WTC11 (cell line): ENCODE measurements around the gene CBLIF. TPM values are rescaled to one million over a fixed set of nuclear protein-coding genes. Genes with fewer than 3 reads are reported as not detected.

ENCODE experiments used
- ATAC-seq: fragments of 200-7000 bp; cut with Tn5 transposase; 2 replicates; pipeline ENCODE4 v1.10.0; 2021; ENCODE audit warnings: mild to moderate bottlenecking, moderate library complexity
- CTCF ChIA-PET: fragments of 300-600 bp; sonication (Branson Sonifier 250); formaldehyde crosslinking; loops from one replicate; lab custom pipeline; 2021; ENCODE audit warnings: antibody characterized with exemption; lab: Charles Lee
- POLR2A ChIA-PET: fragments of 350-600 bp; sonication (Branson Sonifier 250); formaldehyde crosslinking; loops from one replicate; lab custom pipeline; 2021; ENCODE audit warnings: antibody characterized with exemption; lab: Charles Lee
- DNase-seq: peaks from one replicate; pipeline ENCODE4 v3.0.0; 2021; ENCODE audit warnings: low spot score
- H3K27ac Mint-ChIP-seq: 2 replicates; pipeline ENCODE4 v1.8.0; 2021; ENCODE audit warnings: mixed read lengths
- H3K27me3 Mint-ChIP-seq: 2 replicates; pipeline ENCODE4 v1.8.0; 2021; ENCODE audit warnings: low read depth, mild to moderate bottlenecking, moderate library complexity, mixed read lengths
- H3K36me3 Mint-ChIP-seq: 2 replicates; pipeline ENCODE4 v1.8.0; 2021; ENCODE audit warnings: mixed read lengths
- H3K4me1 Mint-ChIP-seq: 2 replicates; pipeline ENCODE4 v1.8.0; 2022; ENCODE audit warnings: mixed read lengths
- H3K4me3 Mint-ChIP-seq: 2 replicates; pipeline ENCODE4 v1.8.0; 2021; ENCODE audit warnings: mild to moderate bottlenecking, moderate library complexity, mixed read lengths
- H3K9me3 Mint-ChIP-seq: 2 replicates; pipeline ENCODE4 v1.8.0; 2021; ENCODE audit warnings: mixed read lengths
- MYBL2 ChIP-seq: sonication (generic); formaldehyde crosslinking; IDR thresholded peaks from 2 replicates; pipeline ENCODE4 v1.8.1; 2023; ENCODE audit warnings: mild to moderate bottlenecking, moderate library complexity, missing genetic modification reagents
- PRRX2 ChIP-seq: fragments of 250-450 bp; sonication (Bioruptor Pico); IDR thresholded peaks from 2 replicates; pipeline ENCODE4 v1.8.0; 2021; ENCODE audit warnings: mild to moderate bottlenecking
- SMAD3 ChIP-seq: sonication (generic); formaldehyde crosslinking; IDR thresholded peaks from 2 replicates; pipeline ENCODE4 v1.8.0; 2022; ENCODE audit warnings: missing genetic modification reagents, mild to moderate bottlenecking, borderline replicate concordance
- TCF7 ChIP-seq: sonication (generic); formaldehyde crosslinking; IDR thresholded peaks from 2 replicates; pipeline ENCODE4 v1.8.0; 2022; ENCODE audit warnings: mild to moderate bottlenecking, low read depth, missing genetic modification reagents, moderate library complexity
- TEAD1 ChIP-seq: sonication (generic); formaldehyde crosslinking; IDR thresholded peaks from 2 replicates; pipeline ENCODE4 v1.8.0; 2022; ENCODE audit warnings: mild to moderate bottlenecking, missing genetic modification reagents
- ZBTB21 ChIP-seq: sonication (generic); formaldehyde crosslinking; IDR thresholded peaks from 2 replicates; pipeline ENCODE4 v1.8.1; 2023; ENCODE audit warnings: mild to moderate bottlenecking, missing genetic modification reagents, borderline replicate concordance
- ZNF416 ChIP-seq: fragments of 250-450 bp; sonication (Bioruptor Pico); IDR thresholded peaks from 2 replicates; pipeline ENCODE4 v1.9.0; 2021; ENCODE audit warnings: mild to moderate bottlenecking, inconsistent platforms
- total RNA-seq: library from RNA; stranded (reverse); gene quantifications from 3 replicates; pipeline ENCODE4 v1.2.3, GENCODE V29; 2021
- TF ChIP-seq, protein P1 (sequence below): sonication (generic); formaldehyde crosslinking; IDR thresholded peaks from 2 replicates; pipeline ENCODE4 v1.8.1; 2022; ENCODE audit warnings: mild to moderate bottlenecking, moderate library complexity, missing genetic modification reagents
- TF ChIP-seq, protein P2 (sequence below): sonication (generic); formaldehyde crosslinking; IDR thresholded peaks from 2 replicates; pipeline ENCODE4 v1.8.0; 2022; ENCODE audit warnings: missing genetic modification reagents
- TF ChIP-seq, protein P3 (sequence below): sonication (generic); formaldehyde crosslinking; IDR thresholded peaks from 2 replicates; pipeline ENCODE4 v1.8.1; 2022; ENCODE audit warnings: mild to moderate bottlenecking, missing genetic modification reagents, moderate library complexity, borderline replicate concordance
- TF ChIP-seq, protein P4 (sequence below): fragments of 250-450 bp; sonication (Bioruptor Pico); IDR thresholded peaks from 2 replicates; pipeline ENCODE4 v1.9.0; 2021; ENCODE audit warnings: moderate library complexity, mild to moderate bottlenecking, inconsistent platforms, borderline replicate concordance
- TF ChIP-seq, protein P5 (sequence below): sonication (generic); formaldehyde crosslinking; IDR thresholded peaks from 2 replicates; pipeline ENCODE4 v1.8.0; 2023; ENCODE audit warnings: mild to moderate bottlenecking, missing genetic modification reagents
- TF ChIP-seq, protein P6 (sequence below): sonication (generic); formaldehyde crosslinking; IDR thresholded peaks from 2 replicates; pipeline ENCODE4 v1.8.1; 2022; ENCODE audit warnings: low read depth, mild to moderate bottlenecking, moderate library complexity, missing genetic modification reagents, borderline replicate concordance

Gene CBLIF
- total RNA-seq, 1 experiment from 2014 or later: not detected

DNA sequence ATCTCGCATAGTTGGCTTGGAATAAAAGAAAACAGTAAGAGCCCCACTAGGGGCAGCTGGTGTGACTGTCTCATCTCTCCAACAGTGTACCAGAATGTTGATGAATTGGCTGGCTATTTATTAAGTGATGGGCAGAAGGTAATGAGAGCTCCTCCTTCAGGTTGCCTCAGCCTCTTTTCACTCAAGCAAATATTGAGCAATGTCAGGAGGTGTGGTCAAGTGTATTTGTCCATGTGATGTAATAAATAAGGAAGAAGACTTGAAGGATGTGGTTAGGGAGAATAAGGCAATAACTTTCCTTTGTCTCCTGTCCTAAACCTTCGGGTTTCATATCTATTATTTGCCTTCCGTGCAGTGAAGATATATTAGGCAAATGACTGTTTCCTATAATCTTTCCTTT, 21.1 kb upstream of the CBLIF start, which contains the start of gene TCN1:
TSS of gene TCN1 (minus strand) at position 91 of the 400 bp plus-strand sequence. CDS start at position 74, 17 bp downstream.
- Mint-ChIP-seq H3K36me3 (peaks cover 11% of the 10 kb centered on the region; the same call in 1 of the 2 replicates), H3K4me3 (no peak within 1 kb of the TSS), H3K27ac (no peak within 1 kb of the TSS), H3K4me1 (no peaks in the 10 kb centered on the region), H3K9me3 (peaks cover 25% of the 10 kb centered on the region), H3K27me3 (no peaks in the 10 kb centered on the region)
- TF ChIP-seq, protein P1, sequence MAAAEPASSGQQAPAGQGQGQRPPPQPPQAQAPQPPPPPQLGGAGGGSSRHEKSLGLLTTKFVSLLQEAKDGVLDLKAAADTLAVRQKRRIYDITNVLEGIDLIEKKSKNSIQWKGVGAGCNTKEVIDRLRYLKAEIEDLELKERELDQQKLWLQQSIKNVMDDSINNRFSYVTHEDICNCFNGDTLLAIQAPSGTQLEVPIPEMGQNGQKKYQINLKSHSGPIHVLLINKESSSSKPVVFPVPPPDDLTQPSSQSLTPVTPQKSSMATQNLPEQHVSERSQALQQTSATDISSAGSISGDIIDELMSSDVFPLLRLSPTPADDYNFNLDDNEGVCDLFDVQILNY (CRISPR knock-in tag): no peak
- TF ChIP-seq MYBL2 (CRISPR knock-in tag): no peak
- no peak for TF ChIP-seq ZBTB21 (CRISPR knock-in tag)
- TF ChIP-seq, protein P2, sequence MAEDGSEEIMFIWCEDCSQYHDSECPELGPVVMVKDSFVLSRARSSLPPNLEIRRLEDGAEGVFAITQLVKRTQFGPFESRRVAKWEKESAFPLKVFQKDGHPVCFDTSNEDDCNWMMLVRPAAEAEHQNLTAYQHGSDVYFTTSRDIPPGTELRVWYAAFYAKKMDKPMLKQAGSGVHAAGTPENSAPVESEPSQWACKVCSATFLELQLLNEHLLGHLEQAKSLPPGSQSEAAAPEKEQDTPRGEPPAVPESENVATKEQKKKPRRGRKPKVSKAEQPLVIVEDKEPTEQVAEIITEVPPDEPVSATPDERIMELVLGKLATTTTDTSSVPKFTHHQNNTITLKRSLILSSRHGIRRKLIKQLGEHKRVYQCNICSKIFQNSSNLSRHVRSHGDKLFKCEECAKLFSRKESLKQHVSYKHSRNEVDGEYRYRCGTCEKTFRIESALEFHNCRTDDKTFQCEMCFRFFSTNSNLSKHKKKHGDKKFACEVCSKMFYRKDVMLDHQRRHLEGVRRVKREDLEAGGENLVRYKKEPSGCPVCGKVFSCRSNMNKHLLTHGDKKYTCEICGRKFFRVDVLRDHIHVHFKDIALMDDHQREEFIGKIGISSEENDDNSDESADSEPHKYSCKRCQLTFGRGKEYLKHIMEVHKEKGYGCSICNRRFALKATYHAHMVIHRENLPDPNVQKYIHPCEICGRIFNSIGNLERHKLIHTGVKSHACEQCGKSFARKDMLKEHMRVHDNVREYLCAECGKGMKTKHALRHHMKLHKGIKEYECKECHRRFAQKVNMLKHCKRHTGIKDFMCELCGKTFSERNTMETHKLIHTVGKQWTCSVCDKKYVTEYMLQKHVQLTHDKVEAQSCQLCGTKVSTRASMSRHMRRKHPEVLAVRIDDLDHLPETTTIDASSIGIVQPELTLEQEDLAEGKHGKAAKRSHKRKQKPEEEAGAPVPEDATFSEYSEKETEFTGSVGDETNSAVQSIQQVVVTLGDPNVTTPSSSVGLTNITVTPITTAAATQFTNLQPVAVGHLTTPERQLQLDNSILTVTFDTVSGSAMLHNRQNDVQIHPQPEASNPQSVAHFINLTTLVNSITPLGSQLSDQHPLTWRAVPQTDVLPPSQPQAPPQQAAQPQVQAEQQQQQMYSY: no peak
- TF ChIP-seq SMAD3 (CRISPR knock-in tag): no peak
- TF ChIP-seq TCF7 (CRISPR knock-in tag): no peak
- ChIA-PET POLR2A (no interaction called here), CTCF (no interaction called here)
- no peak for ATAC-seq
- DNase-seq: no peak

DNA sequence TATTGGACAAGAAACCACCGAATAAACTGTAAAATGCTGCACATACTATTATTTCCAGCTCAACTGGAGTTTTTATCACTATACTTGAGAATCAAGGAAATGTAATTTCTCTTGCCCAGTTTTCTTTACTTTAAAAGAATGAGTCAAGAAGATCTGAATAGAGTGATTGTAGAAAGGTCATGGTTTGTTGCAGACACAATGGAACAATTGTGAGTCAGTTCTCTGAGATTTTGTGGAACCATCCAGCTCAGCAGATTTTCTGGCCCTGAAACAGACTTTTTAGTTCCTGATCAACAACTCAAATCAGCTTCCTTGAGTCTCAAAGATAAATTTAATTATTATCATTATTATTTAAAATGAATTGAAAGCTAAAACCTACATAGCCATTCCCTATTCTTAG, 19.7 kb upstream of the CBLIF start:
- Mint-ChIP-seq H3K4me1 (no peaks in the 10 kb centered on the region), H3K36me3 (peaks cover 2% of the 10 kb centered on the region; the same call in 1 of the 2 replicates), H3K27me3 (no peaks in the 10 kb centered on the region), H3K9me3 (peaks cover 12% of the 10 kb centered on the region), H3K27ac (no peak overlapping the region), H3K4me3 (no peak overlapping the region)
- no peak for ATAC-seq
- TF ChIP-seq, protein P3, sequence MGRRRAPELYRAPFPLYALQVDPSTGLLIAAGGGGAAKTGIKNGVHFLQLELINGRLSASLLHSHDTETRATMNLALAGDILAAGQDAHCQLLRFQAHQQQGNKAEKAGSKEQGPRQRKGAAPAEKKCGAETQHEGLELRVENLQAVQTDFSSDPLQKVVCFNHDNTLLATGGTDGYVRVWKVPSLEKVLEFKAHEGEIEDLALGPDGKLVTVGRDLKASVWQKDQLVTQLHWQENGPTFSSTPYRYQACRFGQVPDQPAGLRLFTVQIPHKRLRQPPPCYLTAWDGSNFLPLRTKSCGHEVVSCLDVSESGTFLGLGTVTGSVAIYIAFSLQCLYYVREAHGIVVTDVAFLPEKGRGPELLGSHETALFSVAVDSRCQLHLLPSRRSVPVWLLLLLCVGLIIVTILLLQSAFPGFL (CRISPR knock-in tag): no peak
- TF ChIP-seq, protein P4, sequence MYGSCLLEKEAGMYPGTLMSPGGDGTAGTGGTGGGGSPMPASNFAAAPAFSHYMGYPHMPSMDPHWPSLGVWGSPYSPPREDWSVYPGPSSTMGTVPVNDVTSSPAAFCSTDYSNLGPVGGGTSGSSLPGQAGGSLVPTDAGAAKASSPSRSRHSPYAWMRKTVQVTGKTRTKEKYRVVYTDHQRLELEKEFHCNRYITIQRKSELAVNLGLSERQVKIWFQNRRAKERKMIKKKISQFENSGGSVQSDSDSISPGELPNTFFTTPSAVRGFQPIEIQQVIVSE: no peak
- no peak for TF ChIP-seq PRRX2 (CRISPR knock-in tag)
- TF ChIP-seq, protein P5, sequence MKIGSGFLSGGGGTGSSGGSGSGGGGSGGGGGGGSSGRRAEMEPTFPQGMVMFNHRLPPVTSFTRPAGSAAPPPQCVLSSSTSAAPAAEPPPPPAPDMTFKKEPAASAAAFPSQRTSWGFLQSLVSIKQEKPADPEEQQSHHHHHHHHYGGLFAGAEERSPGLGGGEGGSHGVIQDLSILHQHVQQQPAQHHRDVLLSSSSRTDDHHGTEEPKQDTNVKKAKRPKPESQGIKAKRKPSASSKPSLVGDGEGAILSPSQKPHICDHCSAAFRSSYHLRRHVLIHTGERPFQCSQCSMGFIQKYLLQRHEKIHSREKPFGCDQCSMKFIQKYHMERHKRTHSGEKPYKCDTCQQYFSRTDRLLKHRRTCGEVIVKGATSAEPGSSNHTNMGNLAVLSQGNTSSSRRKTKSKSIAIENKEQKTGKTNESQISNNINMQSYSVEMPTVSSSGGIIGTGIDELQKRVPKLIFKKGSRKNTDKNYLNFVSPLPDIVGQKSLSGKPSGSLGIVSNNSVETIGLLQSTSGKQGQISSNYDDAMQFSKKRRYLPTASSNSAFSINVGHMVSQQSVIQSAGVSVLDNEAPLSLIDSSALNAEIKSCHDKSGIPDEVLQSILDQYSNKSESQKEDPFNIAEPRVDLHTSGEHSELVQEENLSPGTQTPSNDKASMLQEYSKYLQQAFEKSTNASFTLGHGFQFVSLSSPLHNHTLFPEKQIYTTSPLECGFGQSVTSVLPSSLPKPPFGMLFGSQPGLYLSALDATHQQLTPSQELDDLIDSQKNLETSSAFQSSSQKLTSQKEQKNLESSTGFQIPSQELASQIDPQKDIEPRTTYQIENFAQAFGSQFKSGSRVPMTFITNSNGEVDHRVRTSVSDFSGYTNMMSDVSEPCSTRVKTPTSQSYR (CRISPR knock-in tag): no peak
- no peak for TF ChIP-seq TEAD1 (CRISPR knock-in tag)
- TF ChIP-seq, protein P6, sequence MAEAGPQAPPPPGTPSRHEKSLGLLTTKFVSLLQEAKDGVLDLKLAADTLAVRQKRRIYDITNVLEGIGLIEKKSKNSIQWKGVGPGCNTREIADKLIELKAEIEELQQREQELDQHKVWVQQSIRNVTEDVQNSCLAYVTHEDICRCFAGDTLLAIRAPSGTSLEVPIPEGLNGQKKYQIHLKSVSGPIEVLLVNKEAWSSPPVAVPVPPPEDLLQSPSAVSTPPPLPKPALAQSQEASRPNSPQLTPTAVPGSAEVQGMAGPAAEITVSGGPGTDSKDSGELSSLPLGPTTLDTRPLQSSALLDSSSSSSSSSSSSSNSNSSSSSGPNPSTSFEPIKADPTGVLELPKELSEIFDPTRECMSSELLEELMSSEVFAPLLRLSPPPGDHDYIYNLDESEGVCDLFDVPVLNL: no peak
- TF ChIP-seq ZNF416 (CRISPR knock-in tag): no peak
- ChIA-PET CTCF (interaction anchor here (0.5 kb wide), 1 partner anchor 305 kb away, joined by 3 read pairs; no protein-coding TSS in a partner anchor), POLR2A (no interaction called here)
- no peak for DNase-seq
